HEK293T (cell line): ENCODE data around the gene ADGRD1.

Source experiments
- CTCF ChIA-PET: fragments of 350-600 bp; formaldehyde crosslinking; extraction: SDS; loops from one replicate; lab custom pipeline; 2021; ENCODE audit warnings: antibody characterized with exemption, inconsistent platforms; lab: Yijun Ruan, JAX
- POLR2A ChIA-PET: fragments of 350-600 bp; formaldehyde crosslinking; extraction: SDS; loops from one replicate; lab custom pipeline; 2020; ENCODE audit warnings: antibody characterized with exemption, inconsistent platforms; lab: Yijun Ruan, JAX
- DNase-seq: peaks from one replicate; pipeline ENCODE4 v3.0.0; 2012; ENCODE audit warnings: mixed read lengths; ENCODE audit errors: extremely low spot score
- ARNT ChIP-seq: fragments of 450-650 bp; IDR thresholded peaks from 2 replicates; pipeline ENCODE4 v1.6.1; 2017; ENCODE audit warnings: mild to moderate bottlenecking
- BHLHE40 ChIP-seq: fragments of 450-650 bp; IDR thresholded peaks from 2 replicates; pipeline ENCODE4 v1.6.1; 2016; ENCODE audit warnings: mild to moderate bottlenecking, moderate library complexity, borderline replicate concordance
- CTBP1 ChIP-seq: fragments of 450-650 bp; IDR thresholded peaks from 2 replicates; pipeline ENCODE4 v1.6.1; 2016; ENCODE audit warnings: borderline replicate concordance
- ELF4 ChIP-seq: fragments of 450-650 bp; IDR thresholded peaks from 2 replicates; pipeline ENCODE4 v1.6.1; 2017; ENCODE audit warnings: antibody characterized with exemption
- FOXA1 ChIP-seq: fragments of 450-650 bp; IDR thresholded peaks from 2 replicates; pipeline ENCODE4 v1.6.1; 2016; ENCODE audit warnings: mild to moderate bottlenecking
- FOXK2 ChIP-seq: fragments of 450-650 bp; IDR thresholded peaks from 2 replicates; pipeline ENCODE4 v1.6.1; 2016; ENCODE audit warnings: mild to moderate bottlenecking
- FOXM1 ChIP-seq: fragments of 450-650 bp; IDR thresholded peaks from 2 replicates; pipeline ENCODE4 v1.6.1; 2017; ENCODE audit warnings: mild to moderate bottlenecking, borderline replicate concordance
- HDGF ChIP-seq: fragments of 450-650 bp; IDR thresholded peaks from 2 replicates; pipeline ENCODE4 v1.6.1; 2017; ENCODE audit warnings: antibody characterized with exemption, borderline replicate concordance
- L3MBTL2 ChIP-seq: fragments of 450-650 bp; conservative IDR thresholded peaks from 2 replicates; pipeline ENCODE4 v1.6.1; 2016; ENCODE audit warnings: mild to moderate bottlenecking
- LEF1 ChIP-seq: fragments of 450-650 bp; IDR thresholded peaks from 2 replicates; pipeline ENCODE4 v1.6.1; 2017; ENCODE audit warnings: mild to moderate bottlenecking, borderline replicate concordance
- NFRKB ChIP-seq: fragments of 450-650 bp; IDR thresholded peaks from 2 replicates; pipeline ENCODE4 v1.6.1; 2016; ENCODE audit warnings: mild to moderate bottlenecking, moderate library complexity
- SP1 ChIP-seq: fragments of 450-650 bp; IDR thresholded peaks from 2 replicates; pipeline ENCODE4 v1.6.1; 2017
- SUZ12 ChIP-seq: fragments of 450-650 bp; IDR thresholded peaks from 2 replicates; pipeline ENCODE4 v1.6.1; 2016; ENCODE audit warnings: mild to moderate bottlenecking
- TARDBP ChIP-seq: fragments of 450-650 bp; IDR thresholded peaks from 2 replicates; pipeline ENCODE4 v1.6.1; 2016
- ZNF384 ChIP-seq: fragments of 450-650 bp; IDR thresholded peaks from 2 replicates; pipeline ENCODE4 v1.6.1; 2016
- TF ChIP-seq, protein P1 (sequence below): fragments of 450-650 bp; IDR thresholded peaks from 2 replicates; pipeline ENCODE4 v1.6.1; 2016

The ADGRD1 gene

GRCh38 chr12:131095826-131096680, 142.3 kb downstream of the ADGRD1 start:
- no peak for TF ChIP-seq CTBP1
- TF ChIP-seq ELF4: no peak
- TF ChIP-seq HDGF: no peak
- TF ChIP-seq, protein P1, sequence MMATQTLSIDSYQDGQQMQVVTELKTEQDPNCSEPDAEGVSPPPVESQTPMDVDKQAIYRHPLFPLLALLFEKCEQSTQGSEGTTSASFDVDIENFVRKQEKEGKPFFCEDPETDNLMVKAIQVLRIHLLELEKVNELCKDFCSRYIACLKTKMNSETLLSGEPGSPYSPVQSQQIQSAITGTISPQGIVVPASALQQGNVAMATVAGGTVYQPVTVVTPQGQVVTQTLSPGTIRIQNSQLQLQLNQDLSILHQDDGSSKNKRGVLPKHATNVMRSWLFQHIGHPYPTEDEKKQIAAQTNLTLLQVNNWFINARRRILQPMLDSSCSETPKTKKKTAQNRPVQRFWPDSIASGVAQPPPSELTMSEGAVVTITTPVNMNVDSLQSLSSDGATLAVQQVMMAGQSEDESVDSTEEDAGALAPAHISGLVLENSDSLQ: no peak
- no peak for TF ChIP-seq TARDBP
- TF ChIP-seq FOXM1: no peak
- no peak for TF ChIP-seq LEF1
- TF ChIP-seq ZNF384: no peak
- ChIA-PET CTCF (no interaction called here), POLR2A (no interaction called here)
- no peak for DNase-seq

DNA sequence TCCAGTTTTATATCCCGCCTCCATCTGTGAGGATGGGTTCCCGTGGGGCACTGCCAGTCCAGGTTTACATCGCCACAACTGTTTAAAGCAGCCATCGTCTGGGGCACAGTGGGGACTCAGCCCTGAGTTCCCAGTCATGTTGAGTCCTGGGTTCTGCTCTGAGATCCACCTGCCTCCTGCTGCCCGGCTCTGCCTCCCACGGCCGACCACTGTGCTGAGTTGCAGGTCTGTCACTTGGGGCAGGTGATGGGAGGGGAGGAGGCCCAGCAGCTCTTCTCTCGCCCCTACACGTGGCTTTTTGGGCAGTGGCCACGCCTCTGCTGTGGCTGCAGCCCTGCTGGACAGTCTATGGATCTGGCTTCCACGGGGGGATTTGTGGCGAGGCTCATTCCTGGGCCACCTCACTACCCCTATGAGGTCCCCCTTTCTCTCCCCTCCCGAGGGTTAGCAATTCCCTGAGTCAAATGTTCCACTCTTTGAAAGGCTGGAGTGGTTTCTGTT, 143.0 kb downstream of the ADGRD1 start:
- ChIA-PET POLR2A (no interaction called here), CTCF (no interaction called here)
- DNase-seq: no peak
- no peak for TF ChIP-seq HDGF
- TF ChIP-seq, protein P1: no peak
- TF ChIP-seq BHLHE40: no peak
- TF ChIP-seq CTBP1: no peak
- TF ChIP-seq ZNF384: no peak
- no peak for TF ChIP-seq LEF1
- no peak for TF ChIP-seq SUZ12

- ChIA-PET CTCF (no interaction called here), POLR2A (no interaction called here)
- no peak for DNase-seq
- TF ChIP-seq ELF4 (no peak), FOXK2 (no peak), L3MBTL2 (no peak), SP1 (no peak), ZNF384 (no peak), CTBP1 (no peak), HDGF (no peak), ARNT (no peak), FOXA1 (no peak), SUZ12 (no peak), TARDBP (no peak), NFRKB (no peak), BHLHE40 (no peak), FOXM1 (no peak), LEF1 (no peak)
- TF ChIP-seq, protein P1: no peak
Observed at GRCh38 chr12:131097202-131098177, 143.8 kb downstream of the ADGRD1 start.

DNA sequence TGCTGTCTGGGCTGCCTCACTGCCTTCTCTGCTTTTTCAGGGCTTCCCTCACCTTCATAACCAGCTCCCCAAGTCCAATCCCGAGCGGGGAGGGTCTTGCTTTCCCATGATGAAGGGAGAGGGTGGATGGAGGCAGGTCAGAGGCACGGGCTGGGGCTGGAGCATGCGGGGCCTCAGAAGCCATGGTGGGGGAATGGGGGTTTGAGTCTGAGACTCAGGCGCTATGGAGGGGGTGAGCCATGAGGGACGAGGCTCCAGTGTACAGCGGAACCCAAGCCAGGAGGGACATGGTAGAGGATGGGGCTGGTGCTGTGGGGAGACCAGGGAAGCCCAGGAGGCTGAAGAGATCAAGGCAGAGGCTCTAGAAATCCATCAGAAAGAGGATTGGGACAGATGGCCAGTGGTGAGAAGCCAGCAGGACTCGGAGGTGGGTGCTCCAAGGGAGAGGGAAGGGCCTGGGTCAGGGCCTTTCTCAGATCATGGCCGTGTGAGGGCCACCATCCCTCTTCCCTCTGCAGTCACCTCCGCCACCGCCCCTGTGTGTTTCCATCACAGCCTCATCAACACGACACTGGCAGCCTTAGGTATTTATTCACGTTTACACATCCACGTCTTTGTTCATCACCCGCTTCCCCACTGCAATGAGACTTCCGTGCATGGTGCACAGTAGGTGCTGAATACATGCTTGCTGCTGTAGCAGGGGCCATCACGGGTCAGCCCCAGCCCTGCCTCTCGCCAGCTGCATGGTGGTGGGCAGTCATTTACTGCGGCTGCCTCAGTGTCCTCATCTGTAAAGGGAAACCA, 144.7 kb downstream of the ADGRD1 start:
- ChIA-PET POLR2A (no interaction called here), CTCF (no interaction called here)
- TF ChIP-seq BHLHE40: no peak
- TF ChIP-seq L3MBTL2: no peak
- TF ChIP-seq SUZ12: no peak
- no peak for TF ChIP-seq SP1
- no peak for TF ChIP-seq ZNF384
- no peak for DNase-seq

DNA sequence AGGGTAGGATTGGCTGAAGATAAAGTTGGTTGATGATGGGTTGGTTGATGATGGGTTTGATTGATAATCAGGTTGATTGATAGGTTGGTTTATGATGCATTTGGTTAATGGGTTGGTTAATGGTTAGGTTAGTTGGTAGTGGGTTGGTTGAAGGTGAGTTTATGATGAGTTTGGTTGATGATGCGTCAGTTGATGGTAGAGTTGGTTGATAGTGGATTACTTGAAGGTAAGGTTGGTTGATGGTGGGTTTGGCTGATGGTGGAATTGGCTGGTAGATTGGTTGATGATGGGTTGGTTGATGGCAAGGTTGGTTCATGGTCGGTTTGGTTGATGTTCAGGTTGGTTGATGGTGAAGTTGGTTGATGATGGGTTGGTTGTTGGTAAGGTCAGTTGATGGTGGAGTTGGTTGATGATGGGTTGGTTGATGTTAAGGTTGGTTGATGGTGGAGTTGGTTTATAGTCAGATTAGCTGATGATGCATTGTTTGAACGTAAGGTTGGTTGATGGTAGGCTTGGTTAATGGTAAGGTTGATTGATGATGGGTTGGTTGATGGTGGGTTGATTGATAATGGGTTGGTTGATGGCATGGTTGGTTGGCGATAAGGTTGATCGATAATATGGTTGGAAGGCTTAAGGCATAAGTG, 146.4 kb downstream of the ADGRD1 start:
- ChIA-PET POLR2A (no interaction called here), CTCF (no interaction called here)
- no peak for DNase-seq
- TF ChIP-seq FOXK2 (no peak), ZNF384 (no peak), ELF4 (no peak), FOXA1 (no peak), NFRKB (no peak), L3MBTL2 (no peak), ARNT (no peak), LEF1 (no peak), SP1 (no peak), HDGF (no peak), FOXM1 (no peak), TARDBP (no peak), SUZ12 (no peak), CTBP1 (no peak), BHLHE40 (no peak)
- TF ChIP-seq, protein P1: no peak
